Neuronal stem cell (in vitro differentiated cells): ENCODE results near the gene RAB35.

Source experiments
- DNase-seq: peaks from one replicate; pipeline ENCODE4 v3.0.0-alpha.2; 2013; ENCODE audit warnings: low spot score
- H2AFZ ChIP-seq: one replicate; pipeline ENCODE4 v1.6.1; 2013; ENCODE audit warnings: mild to moderate bottlenecking, low read length, inconsistent platforms
- H2AK5ac ChIP-seq: 2 replicates; pipeline ENCODE4 v1.6.1; 2013; ENCODE audit warnings: low read depth, mild to moderate bottlenecking, inconsistent platforms, low read length, moderate library complexity, mixed read lengths
- H2BK120ac ChIP-seq: 2 replicates; pipeline ENCODE4 v1.6.1; 2013; ENCODE audit warnings: low read depth, mild to moderate bottlenecking, inconsistent platforms, low read length, moderate library complexity, mixed read lengths
- H2BK12ac ChIP-seq: one replicate; pipeline ENCODE4 v1.6.1; 2013; ENCODE audit warnings: low read length, inconsistent platforms
- H2BK15ac ChIP-seq: 2 replicates; pipeline ENCODE4 v1.6.1; 2013; ENCODE audit warnings: mild to moderate bottlenecking, low read length, inconsistent platforms, mixed read lengths
- H2BK5ac ChIP-seq: one replicate; pipeline ENCODE4 v1.6.1; 2013; ENCODE audit warnings: inconsistent platforms, mild to moderate bottlenecking, low read length, moderate library complexity
- H3K14ac ChIP-seq: one replicate; pipeline ENCODE4 v1.6.1; 2013; ENCODE audit warnings: low read length, inconsistent platforms
- H3K18ac ChIP-seq: 2 replicates; pipeline ENCODE4 v1.6.1; 2013; ENCODE audit warnings: low read length, inconsistent platforms
- H3K23ac ChIP-seq: 2 replicates; pipeline ENCODE4 v1.6.1; 2013; ENCODE audit warnings: low read depth, mild to moderate bottlenecking, mixed read lengths, low read length, inconsistent platforms; ENCODE audit not compliant: poor library complexity
- H3K27ac ChIP-seq: replicated peaks from 3 replicates; pipeline ENCODE4 v1.5.1; 2013; ENCODE audit warnings: low read length, inconsistent platforms
- H3K27me3 ChIP-seq, 3 experiments: 2 replicates each; pipeline ENCODE4 v1.6.1; 2013; ENCODE audit warnings: low read length in 3 of 3, mild to moderate bottlenecking in 2 of 3, inconsistent platforms in 1 of 3, low read depth in 1 of 3, mixed read lengths in 1 of 3, moderate library complexity in 1 of 3; ENCODE audit not compliant: control insufficient read depth in 3 of 3, insufficient read depth in 3 of 3
- H3K36me3 ChIP-seq, 2 donors: replicated peaks in 1 of 2; 2 replicates each; pipeline ENCODE4 v1.6.1; 2013; ENCODE audit warnings: low read length in 2 of 2; ENCODE audit not compliant: control insufficient read depth in 2 of 2, insufficient read depth in 2 of 2
- H3K4ac ChIP-seq: 2 replicates; pipeline ENCODE4 v1.6.1; 2013; ENCODE audit warnings: inconsistent platforms, mild to moderate bottlenecking, low read length, moderate library complexity
- H3K4me1 ChIP-seq, 2 donors: 1 replicate in 1 of 2; 2 replicates in 1 of 2; pipeline ENCODE4 v1.6.1; 2013; ENCODE audit warnings: low read length in 2 of 2, low read depth in 1 of 2; ENCODE audit not compliant: control insufficient read depth in 2 of 2, insufficient read depth in 1 of 2
- H3K4me2 ChIP-seq: one replicate; pipeline ENCODE4 v1.6.1; 2013; ENCODE audit warnings: mild to moderate bottlenecking, low read length, inconsistent platforms; ENCODE audit not compliant: insufficient read depth, poor library complexity, severe bottlenecking
- H3K4me3 ChIP-seq, 2 donors: 2 replicates each; pipeline ENCODE4 v1.5.1; 2013; ENCODE audit warnings: low read length in 2 of 2, mild to moderate bottlenecking in 2 of 2, inconsistent platforms in 1 of 2, moderate library complexity in 1 of 2
- H3K79me1 ChIP-seq: one replicate; pipeline ENCODE4 v1.6.1; 2013; ENCODE audit warnings: low read depth, mild to moderate bottlenecking, inconsistent platforms, low read length, moderate library complexity
- H3K9ac ChIP-seq: one replicate; pipeline ENCODE4 v1.6.1; 2013; ENCODE audit warnings: mild to moderate bottlenecking, low read depth, low read length, inconsistent platforms; ENCODE audit not compliant: poor library complexity
- H3K9me3 ChIP-seq, 2 donors: replicated peaks in 1 of 2; 2 replicates each; pipeline versions ENCODE3 to v1.6.1; 2013; ENCODE audit warnings: low read length in 2 of 2, mild to moderate bottlenecking in 2 of 2, inconsistent platforms in 1 of 2, low read depth in 1 of 2, mixed read lengths in 1 of 2, moderate library complexity in 1 of 2; ENCODE audit not compliant: control insufficient read depth in 2 of 2, insufficient read depth in 1 of 2
- H4K8ac ChIP-seq: one replicate; pipeline ENCODE4 v1.6.1; 2013; ENCODE audit warnings: low read depth, mild to moderate bottlenecking, inconsistent platforms, low read length, moderate library complexity
- H4K91ac ChIP-seq: one replicate; pipeline ENCODE4 v1.6.1; 2013; ENCODE audit warnings: low read length, low read depth, mild to moderate bottlenecking, inconsistent platforms; ENCODE audit not compliant: poor library complexity
- WGBS, 2 donors: extraction: QIAGEN DNeasy Blood & Tissue Kit; methylation state at CpG; one replicate each; pipeline ENCODE4 v1.1.7; 2013; ENCODE audit warnings: missing lambda C conversion rate in 2 of 2, mixed read lengths in 1 of 2; ENCODE audit not compliant: insufficient read length in 2 of 2, insufficient replicate concordance in 1 of 2; ENCODE audit errors: extremely low coverage in 2 of 2; 5-methylcytosine and 5-hydroxymethylcytosine counted together

Gene RAB35

DNA sequence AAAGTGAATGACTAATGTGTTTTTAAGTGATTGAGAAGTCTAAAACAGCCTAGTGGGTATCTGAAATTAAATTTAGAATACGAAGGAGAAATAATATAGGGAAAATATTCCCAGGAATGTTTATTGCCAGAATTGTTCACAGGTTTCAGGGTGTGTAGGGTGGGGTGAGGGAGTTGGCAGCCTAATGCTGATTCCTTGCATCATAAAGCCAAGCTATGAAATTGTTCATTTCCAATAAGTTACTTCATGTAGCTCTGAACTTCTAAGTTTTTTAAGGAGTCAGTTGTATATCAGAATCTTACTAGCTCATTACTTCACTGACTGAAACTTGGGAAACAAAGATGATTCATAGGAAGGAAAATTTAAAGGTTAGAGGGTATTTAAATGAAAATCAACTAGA lies 56.4 kb downstream of the RAB35 start:
- Histone ChIP-seq H3K14ac (no peak overlapping the region), H3K27ac (no peak overlapping the region), H3K4ac (no peak overlapping the region), H3K18ac (no peak overlapping the region), H2BK15ac (no peak overlapping the region), H2AK5ac (no peak overlapping the region), H3K4me3 (no peak overlapping the region), H3K9ac (no peak overlapping the region), H2BK12ac (no peak overlapping the region), H4K91ac (no peak overlapping the region), H2BK120ac (no peak overlapping the region), H3K27me3 (peaks cover 0 to 19% (median 0%) of the 10 kb centered on the region in 3 experiments), H3K4me2 (no peak overlapping the region), H2BK5ac (no peak overlapping the region), H3K36me3 (no peaks in the 10 kb centered on the region), H2AFZ (no peak overlapping the region), H3K4me1 (peaks cover 10% of the 10 kb centered on the region in 2 donors), H3K9me3 (no peaks in the 10 kb centered on the region), H3K79me1 (no peaks in the 10 kb centered on the region), H3K23ac (no peak overlapping the region), H4K8ac (no peak overlapping the region)
- DNase-seq: no peak
- no CpG with 5 or more reads among the region's 1 CpG for WGBS, 2 donors

DNA sequence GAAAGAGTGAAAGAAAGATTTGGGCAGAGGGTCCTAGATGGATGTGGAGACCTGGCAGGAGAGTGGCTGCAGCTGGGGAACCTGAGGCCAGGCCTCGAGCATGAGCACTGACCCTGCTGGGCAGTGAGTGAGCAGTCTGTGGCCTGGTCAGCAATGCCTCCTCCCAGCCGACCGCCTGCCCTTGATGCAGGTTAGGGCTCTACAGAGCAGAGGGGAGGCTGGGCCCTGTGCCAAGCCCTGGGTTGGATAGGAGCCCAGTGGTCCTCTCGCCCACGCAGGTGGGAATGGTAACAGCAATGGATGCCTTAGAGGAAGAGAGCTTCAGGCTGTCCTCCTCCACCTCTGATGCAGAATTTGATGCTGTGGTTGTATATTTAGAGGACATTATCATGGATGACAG lies 59.8 kb downstream of the RAB35 start:
- H2BK5ac ChIP-seq: no peak overlapping the region
- WGBS, 2 donors: no CpG with 5 or more reads among the region's 5 CpGs

DNA sequence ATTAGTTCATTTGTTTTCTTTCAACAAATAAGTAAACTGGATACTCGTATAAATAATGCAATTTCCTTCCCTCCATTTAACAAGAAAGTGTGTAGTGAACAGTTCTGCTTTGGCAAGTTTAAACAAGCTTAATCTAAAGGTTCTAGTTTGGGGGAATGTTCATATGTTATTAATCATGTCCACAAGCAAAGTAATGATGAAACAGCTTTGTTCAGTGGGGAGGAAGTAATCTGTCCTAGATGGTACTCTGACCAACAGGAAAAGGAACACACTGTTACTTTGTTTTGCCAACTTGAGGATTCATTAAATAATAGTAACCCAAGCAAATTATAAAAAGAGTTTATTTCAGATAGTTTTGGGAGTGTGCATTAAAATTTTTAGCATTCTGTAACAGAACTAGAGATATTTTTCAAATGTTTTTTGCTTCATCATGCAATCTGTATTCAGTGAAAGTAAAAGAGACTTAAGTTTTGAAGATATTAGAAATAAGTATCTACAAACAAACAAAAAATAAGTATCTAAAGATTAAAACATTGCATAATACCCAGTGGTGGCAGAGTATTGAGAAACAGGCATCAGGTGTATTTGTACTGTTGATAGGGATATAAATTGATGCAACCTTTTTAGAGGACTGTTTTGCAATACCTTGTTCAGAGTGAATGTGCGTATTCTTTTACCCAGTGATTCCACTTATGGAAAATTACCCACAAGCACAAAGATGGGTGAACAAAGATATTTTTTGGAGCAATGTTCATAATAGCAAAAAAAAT lies 61.1 kb downstream of the RAB35 start:
- Histone ChIP-seq H3K4ac (no peak overlapping the region), H2AK5ac (no peak overlapping the region), H3K23ac (no peak overlapping the region), H2BK15ac (no peak overlapping the region), H3K4me1 (no peaks in the 10 kb centered on the region), H2BK5ac (no peak overlapping the region), H2BK12ac (no peak overlapping the region), H3K79me1 (no peaks in the 10 kb centered on the region), H3K27me3 (peaks cover 0 to 2% (median 0%) of the 10 kb centered on the region in 3 experiments), H3K36me3 (no peaks in the 10 kb centered on the region), H3K9ac (no peak overlapping the region), H4K91ac (no peak overlapping the region), H3K27ac (no peak overlapping the region), H3K4me3 (no peak overlapping the region), H4K8ac (no peak overlapping the region), H2BK120ac (no peak overlapping the region), H3K14ac (no peak overlapping the region), H2AFZ (no peak overlapping the region), H3K4me2 (no peak overlapping the region), H3K9me3 (no peaks in the 10 kb centered on the region), H3K18ac (no peak overlapping the region)
- no peak for DNase-seq
- no CpG with 5 or more reads among the region's 2 CpGs for WGBS, 2 donors

More for the DNA sequence above, 59.8 kb downstream of the RAB35 start:
- H2BK12ac ChIP-seq: no peak overlapping the region
- no peak overlapping the region for H3K27ac ChIP-seq
- H2BK15ac ChIP-seq: no peak overlapping the region
- H2AK5ac ChIP-seq: no peak overlapping the region
- no peaks in the 10 kb centered on the region for H3K36me3 ChIP-seq
- no peak overlapping the region for H4K91ac ChIP-seq
- H2AFZ ChIP-seq: no peak overlapping the region
- H3K4ac ChIP-seq: no peak overlapping the region
- no peak overlapping the region for H3K4me3 ChIP-seq
- H3K9ac ChIP-seq: no peak overlapping the region
- H3K14ac ChIP-seq: no peak overlapping the region
- no peak overlapping the region for H2BK120ac ChIP-seq
- no peaks in the 10 kb centered on the region for H3K4me1 ChIP-seq
- no peaks in the 10 kb centered on the region for H3K9me3 ChIP-seq
- no peak for DNase-seq
- peaks cover 0 to 15% (median 0%) of the 10 kb centered on the region in 3 experiments for H3K27me3 ChIP-seq
- H3K23ac ChIP-seq: no peak overlapping the region
- H3K4me2 ChIP-seq: no peak overlapping the region
- H3K18ac ChIP-seq: peak overlapping the region; percentile 70
- no peak overlapping the region for H4K8ac ChIP-seq
- H3K79me1 ChIP-seq: no peaks in the 10 kb centered on the region

DNA sequence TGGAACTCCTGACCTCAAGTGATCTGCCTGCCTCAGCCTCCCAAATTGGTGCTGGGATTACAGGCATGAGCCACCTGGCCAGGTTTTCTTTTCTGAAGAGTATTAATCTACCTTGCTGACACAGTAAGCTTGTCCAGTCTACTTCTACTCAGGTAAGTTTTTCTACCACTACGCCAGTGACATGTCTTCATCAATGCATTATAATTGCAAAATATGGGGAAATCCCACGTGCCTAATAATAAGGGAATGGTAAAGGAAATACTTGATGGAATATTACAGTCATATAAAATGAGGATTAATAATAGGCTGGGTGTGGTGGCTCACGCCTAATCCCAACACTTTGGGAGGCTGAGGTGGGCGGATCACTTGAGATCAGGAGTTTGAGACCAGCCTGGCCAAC lies 62.3 kb downstream of the RAB35 start:
- Histone ChIP-seq H3K18ac (no peak overlapping the region), H4K8ac (no peak overlapping the region)

More for the DNA sequence above, 62.3 kb downstream of the RAB35 start:
- no peak overlapping the region for H2AK5ac ChIP-seq
- H3K79me1 ChIP-seq: no peaks in the 10 kb centered on the region
- no peak overlapping the region for H4K91ac ChIP-seq
- H3K9ac ChIP-seq: no peak overlapping the region
- no CpG with 5 or more reads among the region's 4 CpGs for WGBS, 2 donors
- H3K36me3 ChIP-seq: no peaks in the 10 kb centered on the region
- no peak overlapping the region for H2BK120ac ChIP-seq
- no peak overlapping the region for H3K14ac ChIP-seq
- H3K27ac ChIP-seq: no peak overlapping the region
- no peak overlapping the region for H2BK15ac ChIP-seq
- no peaks in the 10 kb centered on the region for H3K4me1 ChIP-seq
- H2BK12ac ChIP-seq: no peak overlapping the region
- H3K4me3 ChIP-seq: no peak overlapping the region
- no peak overlapping the region for H3K4me2 ChIP-seq
- H3K4ac ChIP-seq: no peak overlapping the region
- H2AFZ ChIP-seq: no peak overlapping the region
- no peak for DNase-seq
- H2BK5ac ChIP-seq: no peak overlapping the region
- H3K9me3 ChIP-seq: no peaks in the 10 kb centered on the region
- H3K27me3 ChIP-seq: no peaks in the 10 kb centered on the region
- no peak overlapping the region for H3K23ac ChIP-seq
